ENCODE data around the gene CPNE8.

CPNE8 gene

GRCh38 chr12:38625306-38625705 lies 280.1 kb downstream of the CPNE8 start:
- Histone ChIP-seq H3K9ac (ENCODE audit: low read depth in 1 of 2, low read length in 2 of 2) (no peak overlapping the region), H3K27ac (ENCODE audit: low read depth in 2 of 2, low read length in 2 of 2) (no peak overlapping the region), H3K4me3 (ENCODE audit: low read length in 2 of 2) (no peak overlapping the region), H3K9me3 (ENCODE audit: control insufficient read depth in 2 of 2, low read length in 2 of 2) (no peaks in the 10 kb centered on the region), H3K36me3 (ENCODE audit: control insufficient read depth in 2 of 2, insufficient read depth in 2 of 2, low read length in 2 of 2) (no peaks in the 10 kb centered on the region), H3K27me3 (ENCODE audit: control insufficient read depth in 2 of 2, insufficient read depth in 2 of 2, low read length in 2 of 2) (no peaks in the 10 kb centered on the region), H3K4me1 (ENCODE audit: control insufficient read depth in 2 of 2, insufficient read depth in 2 of 2, low read length in 2 of 2) (no peaks in the 10 kb centered on the region)

- Histone ChIP-seq H3K4me3 (ENCODE audit: low read length in 2 of 2) (no peak overlapping the region), H3K27me3 (ENCODE audit: control insufficient read depth in 2 of 2, insufficient read depth in 2 of 2, low read length in 2 of 2) (no peaks in the 10 kb centered on the region), H3K4me1 (ENCODE audit: control insufficient read depth in 2 of 2, insufficient read depth in 2 of 2, low read length in 2 of 2) (no peaks in the 10 kb centered on the region), H3K9me3 (ENCODE audit: control insufficient read depth in 2 of 2, low read length in 2 of 2) (no peaks in the 10 kb centered on the region), H3K27ac (ENCODE audit: low read depth in 2 of 2, low read length in 2 of 2) (no peak overlapping the region), H3K9ac (ENCODE audit: low read depth in 1 of 2, low read length in 2 of 2) (no peak overlapping the region), H3K36me3 (ENCODE audit: control insufficient read depth in 2 of 2, insufficient read depth in 2 of 2, low read length in 2 of 2) (no peaks in the 10 kb centered on the region)
These were observed 291.2 kb downstream of the CPNE8 start for GRCh38 chr12:38614171-38614570.

GRCh38 chr12:38610808-38611350 lies 294.5 kb downstream of the CPNE8 start:
- Histone ChIP-seq H3K4me1 (ENCODE audit: control insufficient read depth in 2 of 2, insufficient read depth in 2 of 2, low read length in 2 of 2) (no peaks in the 10 kb centered on the region), H3K27ac (ENCODE audit: low read depth in 2 of 2, low read length in 2 of 2) (no peak overlapping the region), H3K36me3 (ENCODE audit: control insufficient read depth in 2 of 2, insufficient read depth in 2 of 2, low read length in 2 of 2) (no peaks in the 10 kb centered on the region), H3K9ac (ENCODE audit: low read depth in 1 of 2, low read length in 2 of 2) (no peak overlapping the region), H3K9me3 (ENCODE audit: control insufficient read depth in 2 of 2, low read length in 2 of 2) (no peaks in the 10 kb centered on the region), H3K4me3 (ENCODE audit: low read length in 2 of 2) (no peak overlapping the region), H3K27me3 (ENCODE audit: control insufficient read depth in 2 of 2, insufficient read depth in 2 of 2, low read length in 2 of 2) (no peaks in the 10 kb centered on the region)

- Histone ChIP-seq H3K4me1 (ENCODE audit: control insufficient read depth in 2 of 2, insufficient read depth in 2 of 2, low read length in 2 of 2) (no peaks in the 10 kb centered on the region), H3K9me3 (ENCODE audit: control insufficient read depth in 2 of 2, low read length in 2 of 2) (no peaks in the 10 kb centered on the region), H3K36me3 (ENCODE audit: control insufficient read depth in 2 of 2, insufficient read depth in 2 of 2, low read length in 2 of 2) (no peaks in the 10 kb centered on the region), H3K9ac (ENCODE audit: low read depth in 1 of 2, low read length in 2 of 2) (no peak overlapping the region), H3K27ac (ENCODE audit: low read depth in 2 of 2, low read length in 2 of 2) (no peak overlapping the region), H3K27me3 (ENCODE audit: control insufficient read depth in 2 of 2, insufficient read depth in 2 of 2, low read length in 2 of 2) (no peaks in the 10 kb centered on the region), H3K4me3 (ENCODE audit: low read length in 2 of 2) (no peak overlapping the region)
These were observed 298.1 kb downstream of the CPNE8 start for GRCh38 chr12:38607295-38607694.

All from mucosa of rectum (tissue), 2 donors.